HepG2 (cell line): ENCODE data around the gene SIAH2.

Source experiments
- GABPA ChIP-seq, 2 experiments: IDR thresholded peaks; 2 replicates each; pipeline ENCODE4 v1.6.1; 2011 to 2016; ENCODE audit warnings: low read depth in 2 of 2, low read length in 1 of 2, missing biosample characterization in 1 of 2, missing genetic modification characterization in 1 of 2
- ZNF891 ChIP-seq: sonication (generic); formaldehyde crosslinking; IDR thresholded peaks from 2 replicates; pipeline ENCODE4 v1.5.0; 2020; ENCODE audit warnings: mild to moderate bottlenecking, missing genetic modification reagents

- TF ChIP-seq GABPA (IDR thresholded peaks at IDR 0.05; ENCODE audit: low read depth, low read length) (no peak), GABPA (CRISPR knock-in tag; IDR thresholded peaks at IDR 0.05; ENCODE audit: low read depth) (no peak), ZNF891 (CRISPR knock-in tag) (no peak)
Measured at GRCh38 chr3:150764967-150765366, 2.0 kb upstream of the SIAH2 start.
